ENCODE measurements around the gene AKAP13.

DNA sequence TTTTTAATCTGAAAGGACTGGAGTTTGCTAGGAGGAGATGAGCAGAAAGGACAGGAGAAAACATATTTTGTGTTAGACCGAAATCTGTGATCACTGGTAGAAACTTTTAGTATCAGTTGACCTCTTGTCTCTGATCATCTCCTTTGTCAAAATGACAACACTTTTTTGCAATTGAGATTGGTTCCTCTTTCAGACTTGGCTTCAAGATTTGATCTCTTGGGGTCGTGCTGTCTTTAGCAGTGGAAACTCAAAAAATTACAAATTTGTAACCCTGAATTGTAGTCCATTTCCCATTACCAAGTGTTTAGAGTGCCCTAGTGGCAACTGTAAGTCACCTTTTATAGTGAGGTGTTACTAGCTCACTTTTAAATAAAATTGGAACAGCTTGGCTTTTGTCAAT is 306.9 kb downstream of the AKAP13 start:
- TF ChIP-seq, protein P1, sequence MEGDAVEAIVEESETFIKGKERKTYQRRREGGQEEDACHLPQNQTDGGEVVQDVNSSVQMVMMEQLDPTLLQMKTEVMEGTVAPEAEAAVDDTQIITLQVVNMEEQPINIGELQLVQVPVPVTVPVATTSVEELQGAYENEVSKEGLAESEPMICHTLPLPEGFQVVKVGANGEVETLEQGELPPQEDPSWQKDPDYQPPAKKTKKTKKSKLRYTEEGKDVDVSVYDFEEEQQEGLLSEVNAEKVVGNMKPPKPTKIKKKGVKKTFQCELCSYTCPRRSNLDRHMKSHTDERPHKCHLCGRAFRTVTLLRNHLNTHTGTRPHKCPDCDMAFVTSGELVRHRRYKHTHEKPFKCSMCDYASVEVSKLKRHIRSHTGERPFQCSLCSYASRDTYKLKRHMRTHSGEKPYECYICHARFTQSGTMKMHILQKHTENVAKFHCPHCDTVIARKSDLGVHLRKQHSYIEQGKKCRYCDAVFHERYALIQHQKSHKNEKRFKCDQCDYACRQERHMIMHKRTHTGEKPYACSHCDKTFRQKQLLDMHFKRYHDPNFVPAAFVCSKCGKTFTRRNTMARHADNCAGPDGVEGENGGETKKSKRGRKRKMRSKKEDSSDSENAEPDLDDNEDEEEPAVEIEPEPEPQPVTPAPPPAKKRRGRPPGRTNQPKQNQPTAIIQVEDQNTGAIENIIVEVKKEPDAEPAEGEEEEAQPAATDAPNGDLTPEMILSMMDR (IDR thresholded peaks at IDR 0.05) = no peak
- no peak for TF ChIP-seq EP300 (IDR thresholded peaks at IDR 0.05)
- no peak for TF ChIP-seq POLR2A (IDR thresholded peaks at IDR 0.05)
